Measurements from ENCODE around the gene IL6.
"Not testable (repeated sequence)": the region's sequence is repeated elsewhere in the genome, so short reads cannot be mapped to it uniquely, and the experiment has no call there.

IL6 gene

DNA sequence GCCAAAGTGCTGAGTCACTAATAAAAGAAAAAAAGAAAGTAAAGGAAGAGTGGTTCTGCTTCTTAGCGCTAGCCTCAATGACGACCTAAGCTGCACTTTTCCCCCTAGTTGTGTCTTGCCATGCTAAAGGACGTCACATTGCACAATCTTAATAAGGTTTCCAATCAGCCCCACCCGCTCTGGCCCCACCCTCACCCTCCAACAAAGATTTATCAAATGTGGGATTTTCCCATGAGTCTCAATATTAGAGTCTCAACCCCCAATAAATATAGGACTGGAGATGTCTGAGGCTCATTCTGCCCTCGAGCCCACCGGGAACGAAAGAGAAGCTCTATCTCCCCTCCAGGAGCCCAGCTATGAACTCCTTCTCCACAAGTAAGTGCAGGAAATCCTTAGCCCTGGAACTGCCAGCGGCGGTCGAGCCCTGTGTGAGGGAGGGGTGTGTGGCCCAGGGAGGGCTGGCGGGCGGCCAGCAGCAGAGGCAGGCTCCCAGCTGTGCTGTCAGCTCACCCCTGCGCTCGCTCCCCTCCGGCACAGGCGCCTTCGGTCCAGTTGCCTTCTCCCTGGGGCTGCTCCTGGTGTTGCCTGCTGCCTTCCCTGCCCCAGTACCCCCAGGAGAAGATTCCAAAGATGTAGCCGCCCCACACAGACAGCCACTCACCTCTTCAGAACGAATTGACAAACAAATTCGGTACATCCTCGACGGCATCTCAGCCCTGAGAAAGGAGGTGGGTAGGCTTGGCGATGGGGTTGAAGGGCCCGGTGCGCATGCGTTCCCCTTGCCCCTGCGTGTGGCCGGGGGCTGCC is at the start of gene IL6:
Gene IL6, plus strand, starts transcription at position 294 of the 807 bp plus-strand sequence. Its CDS starts 63 bp downstream, at position 357.
- no peak for DNase-seq (ENCODE audit: low spot score in 2 of 2)
- ATAC-seq (replicated peaks; ENCODE audit: extremely low read depth, poor library complexity, severe bottlenecking), result peak; percentile 38
- peak within 1 kb of the TSS; percentile 29 for H3K4me3 Mint-ChIP-seq
- H3K4me1 Mint-ChIP-seq, result peaks cover 13% of the 10 kb centered on the region
- no peak within 1 kb of the TSS for H3K27ac Mint-ChIP-seq (ENCODE audit: low read depth)
- peaks cover 31% of the 10 kb centered on the region for H3K27me3 Mint-ChIP-seq
- no peaks in the 10 kb centered on the region for H3K9me3 Mint-ChIP-seq
- H3K36me3 Mint-ChIP-seq (ENCODE audit: insufficient read depth), result no peaks in the 10 kb centered on the region

DNA sequence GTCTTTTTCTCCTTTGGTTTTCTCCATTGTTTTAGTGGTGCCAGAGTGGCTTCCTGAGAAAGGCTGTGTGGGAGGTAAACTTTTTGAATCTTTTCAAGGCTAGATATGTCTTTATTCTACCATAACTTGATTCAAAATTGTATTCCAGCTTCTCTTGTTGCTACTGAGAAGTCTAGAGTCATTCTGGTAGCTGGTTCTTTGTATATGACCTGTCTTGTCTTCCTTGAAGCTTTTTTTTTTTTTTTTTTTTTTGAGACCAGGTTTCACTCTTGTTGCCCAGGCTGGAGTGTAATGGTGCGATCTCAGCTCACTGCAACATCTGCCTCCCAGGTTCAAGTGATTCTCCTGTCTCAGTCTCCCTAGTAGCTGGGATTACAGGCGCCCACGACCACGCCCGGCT is 49.7 kb upstream of the IL6 start:
- H3K27ac Mint-ChIP-seq (ENCODE audit: low read depth); H3K9me3 Mint-ChIP-seq; H3K4me3 Mint-ChIP-seq; DNase-seq (ENCODE audit: low spot score in 2 of 2); ATAC-seq (replicated peaks; ENCODE audit: extremely low read depth, poor library complexity, severe bottlenecking); H3K36me3 Mint-ChIP-seq (ENCODE audit: insufficient read depth): not testable (repeated sequence)
- Mint-ChIP-seq H3K27me3 (peaks cover 21% of the 10 kb centered on the region), H3K4me1 (peaks cover 32% of the 10 kb centered on the region)

- H3K4me3 Mint-ChIP-seq, result no peak overlapping the region
- ATAC-seq (replicated peaks; ENCODE audit: extremely low read depth, poor library complexity, severe bottlenecking) (no peak), DNase-seq (ENCODE audit: low spot score in 2 of 2) (no peak)
- no peak overlapping the region for H3K27ac Mint-ChIP-seq (ENCODE audit: low read depth)
- peaks cover 24% of the 10 kb centered on the region for H3K27me3 Mint-ChIP-seq
- H3K36me3 Mint-ChIP-seq (ENCODE audit: insufficient read depth), result peaks cover 4% of the 10 kb centered on the region
- H3K4me1 Mint-ChIP-seq, result peaks cover 28% of the 10 kb centered on the region
- H3K9me3 Mint-ChIP-seq, result no peaks in the 10 kb centered on the region
These were observed 49.3 kb upstream of the IL6 start for GRCh38 chr7:22677680-22678079.

DNA sequence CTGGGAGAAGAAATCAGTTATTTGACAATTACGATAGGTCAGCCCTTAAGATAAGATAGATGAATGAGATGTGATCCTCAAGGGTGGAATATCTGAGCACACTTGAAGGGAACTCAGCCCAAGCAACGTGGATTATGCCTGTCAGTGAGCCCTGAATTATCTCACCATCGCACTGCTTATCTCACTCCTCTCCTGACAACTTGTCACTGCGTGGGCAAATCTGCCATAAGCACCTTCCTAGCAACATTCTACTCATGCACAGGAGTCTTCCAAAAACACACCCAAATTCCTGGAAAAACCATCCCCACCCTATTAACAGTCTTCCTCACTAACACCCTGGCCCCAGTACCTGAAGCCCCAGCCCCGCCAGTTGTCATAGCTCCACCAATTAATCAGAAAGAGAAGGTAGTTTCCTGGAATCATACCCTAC is 46.5 kb upstream of the IL6 start:
- no peak for DNase-seq (ENCODE audit: low spot score in 2 of 2)
- no peak for ATAC-seq (replicated peaks; ENCODE audit: extremely low read depth, poor library complexity, severe bottlenecking)
- no peak overlapping the region for H3K27ac Mint-ChIP-seq (ENCODE audit: low read depth)

DNA sequence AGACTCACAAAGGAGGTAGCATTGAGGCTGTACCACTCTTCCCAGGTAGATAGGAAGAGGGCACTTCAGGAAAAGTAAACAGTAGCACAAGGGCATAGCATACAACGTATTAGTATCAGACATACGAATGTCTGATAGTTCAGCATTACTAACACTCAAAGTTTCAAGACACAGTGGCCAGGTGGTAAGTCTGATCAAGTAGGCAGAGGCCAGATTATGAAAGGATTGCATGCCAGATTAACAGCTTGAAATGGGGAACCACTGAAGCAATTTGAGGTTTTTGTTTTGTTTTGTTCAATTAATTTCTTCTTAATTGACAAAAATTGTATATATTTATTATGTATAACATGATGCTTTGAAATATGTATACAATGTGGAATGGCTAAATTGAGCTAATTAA is 45.7 kb upstream of the IL6 start:
- Mint-ChIP-seq H3K27ac (ENCODE audit: low read depth) (no peak overlapping the region), H3K9me3 (no peaks in the 10 kb centered on the region), H3K36me3 (ENCODE audit: insufficient read depth) (peaks cover 2% of the 10 kb centered on the region), H3K4me3 (no peak overlapping the region), H3K27me3 (peaks cover 39% of the 10 kb centered on the region), H3K4me1 (peaks cover 18% of the 10 kb centered on the region)
- DNase-seq (ENCODE audit: low spot score in 2 of 2), result no peak
- no peak for ATAC-seq (replicated peaks; ENCODE audit: extremely low read depth, poor library complexity, severe bottlenecking)

More for the DNA sequence above, 46.5 kb upstream of the IL6 start:
- H3K4me3 Mint-ChIP-seq, result no peak overlapping the region
- peaks cover 26% of the 10 kb centered on the region for H3K4me1 Mint-ChIP-seq
- H3K9me3 Mint-ChIP-seq, result no peaks in the 10 kb centered on the region
- H3K27me3 Mint-ChIP-seq, result peaks cover 39% of the 10 kb centered on the region
- H3K36me3 Mint-ChIP-seq (ENCODE audit: insufficient read depth), result peaks cover 4% of the 10 kb centered on the region

GRCh38 chr7:22681852-22682657 is 44.9 kb upstream of the IL6 start:
- Mint-ChIP-seq H3K27me3 (peaks cover 39% of the 10 kb centered on the region), H3K27ac (ENCODE audit: low read depth) (no peak overlapping the region), H3K4me3 (no peak overlapping the region), H3K9me3 (no peaks in the 10 kb centered on the region), H3K4me1 (peaks cover 10% of the 10 kb centered on the region), H3K36me3 (ENCODE audit: insufficient read depth) (peaks cover 2% of the 10 kb centered on the region)
- ATAC-seq (replicated peaks; ENCODE audit: extremely low read depth, poor library complexity, severe bottlenecking) (no peak), DNase-seq (ENCODE audit: low spot score in 2 of 2) (no peak)

DNA sequence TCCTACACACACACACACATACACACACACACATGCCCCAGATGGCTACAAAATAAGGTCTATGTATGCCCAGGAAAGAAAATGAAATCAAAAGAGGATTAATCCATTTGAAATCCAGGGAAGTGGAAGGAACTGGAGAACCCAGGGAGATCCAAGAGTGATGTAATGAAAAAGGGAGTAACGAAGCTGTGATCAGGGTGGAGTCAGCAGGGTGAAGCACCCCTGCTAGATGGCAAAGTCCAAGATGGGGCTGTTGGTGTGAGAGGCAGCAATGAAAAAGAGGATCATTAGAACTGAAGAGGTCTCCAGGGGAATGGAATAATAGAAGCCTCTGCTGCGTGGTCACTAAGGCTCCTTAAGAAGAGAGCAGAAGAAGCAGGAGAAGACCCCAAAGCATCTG is 43.6 kb upstream of the IL6 start:
- Mint-ChIP-seq H3K27ac (ENCODE audit: low read depth) (no peak overlapping the region), H3K36me3 (ENCODE audit: insufficient read depth) (peaks cover 2% of the 10 kb centered on the region), H3K4me3 (no peak overlapping the region), H3K9me3 (no peaks in the 10 kb centered on the region), H3K27me3 (peaks cover 39% of the 10 kb centered on the region), H3K4me1 (no peaks in the 10 kb centered on the region)
- ATAC-seq (replicated peaks; ENCODE audit: extremely low read depth, poor library complexity, severe bottlenecking), result no peak
- no peak for DNase-seq (ENCODE audit: low spot score in 2 of 2)

DNA sequence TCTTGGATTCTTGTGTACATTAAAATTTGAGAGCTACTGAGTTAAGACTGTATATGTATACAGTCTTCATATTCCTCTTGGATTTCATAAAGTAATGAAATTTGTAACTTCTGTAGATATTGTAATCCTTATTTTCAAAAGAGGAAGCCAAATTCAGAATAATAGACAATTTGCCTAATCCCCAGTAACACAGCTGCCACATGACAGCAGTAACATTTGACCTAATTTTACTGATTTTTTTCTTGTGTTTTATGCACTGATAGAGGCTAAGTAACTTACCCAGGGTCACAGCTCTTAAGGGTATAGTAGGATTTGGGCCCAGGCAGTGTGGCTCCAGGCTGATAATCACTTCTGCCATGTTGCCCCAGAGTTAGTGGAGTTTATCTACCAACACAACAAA is 40.4 kb upstream of the IL6 start:
- DNase-seq (ENCODE audit: low spot score in 2 of 2) (no peak), ATAC-seq (replicated peaks; ENCODE audit: extremely low read depth, poor library complexity, severe bottlenecking) (no peak)
- no peaks in the 10 kb centered on the region for H3K9me3 Mint-ChIP-seq
- no peak overlapping the region for H3K27ac Mint-ChIP-seq (ENCODE audit: low read depth)
- no peaks in the 10 kb centered on the region for H3K36me3 Mint-ChIP-seq (ENCODE audit: insufficient read depth)
- H3K4me3 Mint-ChIP-seq, result no peak overlapping the region
- H3K4me1 Mint-ChIP-seq, result no peaks in the 10 kb centered on the region
- H3K27me3 Mint-ChIP-seq, result peaks cover 24% of the 10 kb centered on the region

DNA sequence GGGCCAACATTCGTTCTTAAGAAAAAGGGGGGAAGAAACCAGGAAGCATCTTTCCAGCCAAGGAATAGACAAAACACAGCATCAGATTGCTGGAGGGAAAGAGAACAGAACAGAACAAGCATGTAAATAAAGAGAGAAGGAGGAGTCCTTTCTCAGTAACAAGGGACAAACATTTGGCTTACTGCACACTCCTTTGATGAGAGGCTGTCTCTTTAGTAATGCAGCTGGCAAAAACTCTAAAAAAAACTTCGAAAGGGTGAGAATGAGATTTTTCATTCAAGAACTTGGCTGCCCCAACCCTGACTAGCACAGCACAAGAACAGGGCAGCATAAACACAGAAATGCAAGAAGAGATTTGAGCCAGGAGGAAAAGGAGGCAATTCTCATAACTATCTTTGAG is 38.9 kb upstream of the IL6 start:
- ATAC-seq (replicated peaks; ENCODE audit: extremely low read depth, poor library complexity, severe bottlenecking), result no peak

DNA sequence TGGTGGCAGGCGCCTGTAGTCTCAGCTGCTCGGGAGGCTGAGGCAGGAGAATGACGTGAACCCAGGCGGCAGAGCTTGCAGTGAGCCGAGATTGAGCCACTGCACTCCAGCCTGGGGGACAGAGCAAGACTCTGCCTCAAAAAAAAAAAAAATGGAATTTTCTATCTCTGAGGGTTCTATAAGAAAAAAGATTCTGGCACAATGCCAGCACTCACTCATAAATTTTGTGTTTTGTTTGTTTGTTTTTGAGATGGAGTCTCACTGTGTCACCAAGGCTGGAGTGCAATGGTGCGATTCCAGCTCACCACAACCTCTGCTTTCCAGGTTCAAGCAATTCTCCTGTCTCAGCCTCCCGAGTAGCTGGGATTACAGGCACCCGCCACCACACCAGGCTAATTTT is 38.1 kb upstream of the IL6 start:
- not testable (repeated sequence) for DNase-seq (ENCODE audit: low spot score in 2 of 2); H3K9me3 Mint-ChIP-seq; H3K36me3 Mint-ChIP-seq (ENCODE audit: insufficient read depth); H3K4me3 Mint-ChIP-seq; H3K27ac Mint-ChIP-seq (ENCODE audit: low read depth); H3K4me1 Mint-ChIP-seq; ATAC-seq (replicated peaks; ENCODE audit: extremely low read depth, poor library complexity, severe bottlenecking)
- H3K27me3 Mint-ChIP-seq, result peaks cover 16% of the 10 kb centered on the region

More for the DNA sequence above, 38.9 kb upstream of the IL6 start:
- H3K4me1 Mint-ChIP-seq, result no peaks in the 10 kb centered on the region
- no peak overlapping the region for H3K4me3 Mint-ChIP-seq
- H3K9me3 Mint-ChIP-seq, result no peaks in the 10 kb centered on the region
- H3K27ac Mint-ChIP-seq (ENCODE audit: low read depth), result no peak overlapping the region
- H3K36me3 Mint-ChIP-seq (ENCODE audit: insufficient read depth), result no peaks in the 10 kb centered on the region
- H3K27me3 Mint-ChIP-seq, result peaks cover 16% of the 10 kb centered on the region
- DNase-seq (ENCODE audit: low spot score in 2 of 2), result no peak

- no peaks in the 10 kb centered on the region for H3K9me3 Mint-ChIP-seq
- peaks cover 25% of the 10 kb centered on the region for H3K4me1 Mint-ChIP-seq
These were observed 32.3 kb upstream of the IL6 start for GRCh38 chr7:22694597-22695207.

DNA sequence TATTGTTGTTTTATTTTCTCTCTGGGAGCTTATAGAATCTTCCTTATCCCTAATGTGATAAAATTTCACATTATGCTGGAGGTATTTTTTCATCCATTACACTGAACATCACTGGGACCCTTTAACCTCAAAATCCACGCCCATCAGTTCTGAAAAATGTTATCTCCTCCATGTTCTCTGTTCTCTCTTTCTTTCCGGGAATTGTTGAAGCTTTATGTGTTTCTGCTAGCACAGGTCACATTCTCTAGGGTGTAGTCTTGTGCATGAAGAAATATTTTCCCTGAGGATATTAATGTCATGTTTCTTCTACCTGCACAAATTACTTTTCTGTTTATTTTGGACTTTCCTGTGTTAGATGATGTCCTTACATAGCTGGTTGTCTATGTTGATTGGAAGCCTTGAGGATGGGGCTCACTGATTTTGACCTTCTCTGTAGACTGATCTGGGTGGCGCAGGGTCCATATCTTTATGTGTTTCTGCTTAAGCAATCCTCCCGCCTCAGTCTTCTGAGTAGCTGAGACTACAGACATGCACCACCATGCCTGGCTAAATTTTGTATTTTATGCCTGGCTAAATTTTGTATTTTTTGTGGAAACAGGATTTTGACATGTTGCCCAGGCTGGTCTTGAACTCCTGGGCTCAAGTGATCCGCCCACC is 31.4 kb upstream of the IL6 start:
- H3K9me3 Mint-ChIP-seq, result no peaks in the 10 kb centered on the region
- H3K4me1 Mint-ChIP-seq, result peaks cover 25% of the 10 kb centered on the region
- H3K27me3 Mint-ChIP-seq, result peaks cover 22% of the 10 kb centered on the region
- H3K27ac Mint-ChIP-seq (ENCODE audit: low read depth), result no peak overlapping the region
- no peaks in the 10 kb centered on the region for H3K36me3 Mint-ChIP-seq (ENCODE audit: insufficient read depth)
- ATAC-seq (replicated peaks; ENCODE audit: extremely low read depth, poor library complexity, severe bottlenecking) (no peak), DNase-seq (ENCODE audit: low spot score in 2 of 2) (no peak)
- H3K4me3 Mint-ChIP-seq, result no peak overlapping the region

More at GRCh38 chr7:22694597-22695207, 32.3 kb upstream of the IL6 start:
- Mint-ChIP-seq H3K4me3 (no peak overlapping the region), H3K27ac (ENCODE audit: low read depth) (no peak overlapping the region), H3K27me3 (peaks cover 22% of the 10 kb centered on the region), H3K36me3 (ENCODE audit: insufficient read depth) (no peaks in the 10 kb centered on the region)
- ATAC-seq (replicated peaks; ENCODE audit: extremely low read depth, poor library complexity, severe bottlenecking) (no peak), DNase-seq (ENCODE audit: low spot score in 2 of 2) (no peak)
